GM21576 (cell line): Measurements from ENCODE around the gene DYNC2LI1.

Source experiments
- ATAC-seq: cut with Tn5 transposase; IDR thresholded peaks from one replicate; pipeline ENCODE4 v1.9.1; 2021; ENCODE audit warnings: mild to moderate bottlenecking, moderate library complexity; ENCODE audit not compliant: unreplicated experiment

Gene DYNC2LI1

GRCh38 chr2:43762286-43762685 lies 11.6 kb upstream of the DYNC2LI1 start:
- ATAC-seq: no peak

- no peak for ATAC-seq
These were observed 10.7 kb upstream of the DYNC2LI1 start for GRCh38 chr2:43763091-43763490.

GRCh38 chr2:43764086-43764705 lies 9.6 kb upstream of the DYNC2LI1 start:
- no peak for ATAC-seq

GRCh38 chr2:43766006-43766405 lies 7.8 kb upstream of the DYNC2LI1 start:
- no peak for ATAC-seq

GRCh38 chr2:43774617-43775016 lies 778 bp downstream of the DYNC2LI1 start:
- ATAC-seq: no peak

- ATAC-seq: no peak
These were observed 2.5 kb downstream of the DYNC2LI1 start for GRCh38 chr2:43776324-43776723.

- no peak for ATAC-seq
These were observed 3.6 kb downstream of the DYNC2LI1 start for GRCh38 chr2:43777306-43777926.

- ATAC-seq: no peak
These were observed 4.4 kb downstream of the DYNC2LI1 start for GRCh38 chr2:43778233-43778632.

GRCh38 chr2:43787895-43788294 lies 14.1 kb downstream of the DYNC2LI1 start:
- ATAC-seq: no peak

GRCh38 chr2:43788646-43789045 lies 14.8 kb downstream of the DYNC2LI1 start:
- ATAC-seq: no peak

GRCh38 chr2:43790147-43790546 lies 16.3 kb downstream of the DYNC2LI1 start:
- no peak for ATAC-seq

GRCh38 chr2:43791035-43791765 lies 17.4 kb downstream of the DYNC2LI1 start:
- ATAC-seq: no peak

GRCh38 chr2:43792653-43793052 lies 18.8 kb downstream of the DYNC2LI1 start:
- no peak for ATAC-seq

- ATAC-seq: no peak
These were observed 21.1 kb downstream of the DYNC2LI1 start for GRCh38 chr2:43794956-43795355.

- no peak for ATAC-seq
These were observed 22.4 kb downstream of the DYNC2LI1 start for GRCh38 chr2:43796206-43796605.

- ATAC-seq: no peak
These were observed 24.5 kb downstream of the DYNC2LI1 start for GRCh38 chr2:43798300-43798699.

- no peak for ATAC-seq
These were observed 27.1 kb downstream of the DYNC2LI1 start for GRCh38 chr2:43800894-43801293.

- ATAC-seq: no peak
These were observed 28.3 kb downstream of the DYNC2LI1 start for GRCh38 chr2:43802135-43802534.

GRCh38 chr2:43803113-43803512 lies 29.3 kb downstream of the DYNC2LI1 start:
- no peak for ATAC-seq

GRCh38 chr2:43806719-43807031 lies 32.8 kb downstream of the DYNC2LI1 start:
- no peak for ATAC-seq

- ATAC-seq: no peak
These were observed 36.6 kb downstream of the DYNC2LI1 start for GRCh38 chr2:43810452-43810851.

- ATAC-seq: no peak
These were observed 37.0 kb downstream of the DYNC2LI1 start for GRCh38 chr2:43810888-43811287.
